LNCAP (cell line): ENCODE data around the gene PRDX1.

Experiments used
- TF ChIP-seq, protein P1 (sequence below): fragments of 450-650 bp; IDR thresholded peaks from 2 replicates; pipeline ENCODE4 v1.5.1; 2017; ENCODE audit warnings: mild to moderate bottlenecking

PRDX1 gene

GRCh38 chr1:45531873-45532272 is 10.2 kb upstream of the PRDX1 start:
- TF ChIP-seq, protein P1, sequence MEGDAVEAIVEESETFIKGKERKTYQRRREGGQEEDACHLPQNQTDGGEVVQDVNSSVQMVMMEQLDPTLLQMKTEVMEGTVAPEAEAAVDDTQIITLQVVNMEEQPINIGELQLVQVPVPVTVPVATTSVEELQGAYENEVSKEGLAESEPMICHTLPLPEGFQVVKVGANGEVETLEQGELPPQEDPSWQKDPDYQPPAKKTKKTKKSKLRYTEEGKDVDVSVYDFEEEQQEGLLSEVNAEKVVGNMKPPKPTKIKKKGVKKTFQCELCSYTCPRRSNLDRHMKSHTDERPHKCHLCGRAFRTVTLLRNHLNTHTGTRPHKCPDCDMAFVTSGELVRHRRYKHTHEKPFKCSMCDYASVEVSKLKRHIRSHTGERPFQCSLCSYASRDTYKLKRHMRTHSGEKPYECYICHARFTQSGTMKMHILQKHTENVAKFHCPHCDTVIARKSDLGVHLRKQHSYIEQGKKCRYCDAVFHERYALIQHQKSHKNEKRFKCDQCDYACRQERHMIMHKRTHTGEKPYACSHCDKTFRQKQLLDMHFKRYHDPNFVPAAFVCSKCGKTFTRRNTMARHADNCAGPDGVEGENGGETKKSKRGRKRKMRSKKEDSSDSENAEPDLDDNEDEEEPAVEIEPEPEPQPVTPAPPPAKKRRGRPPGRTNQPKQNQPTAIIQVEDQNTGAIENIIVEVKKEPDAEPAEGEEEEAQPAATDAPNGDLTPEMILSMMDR: no peak

DNA sequence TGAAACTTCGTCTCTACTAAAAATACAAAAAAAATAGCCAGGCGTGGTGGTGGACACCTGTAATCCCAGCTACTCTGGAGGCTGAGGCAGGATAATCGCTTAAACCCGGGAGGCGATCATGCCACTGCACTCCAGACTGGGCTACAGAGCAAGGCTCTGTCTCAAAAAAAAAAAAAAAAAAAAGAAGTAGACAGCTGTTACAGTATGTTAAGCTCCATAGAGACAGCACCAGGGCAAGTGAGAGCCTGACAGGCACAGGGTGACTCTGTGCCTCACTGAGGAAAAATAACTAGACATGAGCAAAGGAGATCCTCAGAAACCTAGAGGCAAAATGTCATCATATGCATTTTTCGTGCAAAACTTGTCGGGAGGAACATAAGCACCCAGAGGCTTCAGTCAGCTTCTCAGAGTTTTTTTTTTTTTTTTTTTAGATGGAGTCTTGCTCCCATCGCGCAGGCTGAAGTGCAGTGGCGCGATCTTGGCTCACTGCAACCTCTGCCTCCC is 9.0 kb upstream of the PRDX1 start:
- TF ChIP-seq, protein P1: no peak

- TF ChIP-seq, protein P1: no peak
Observed at GRCh38 chr1:45526135-45526644, 4.5 kb upstream of the PRDX1 start.

DNA sequence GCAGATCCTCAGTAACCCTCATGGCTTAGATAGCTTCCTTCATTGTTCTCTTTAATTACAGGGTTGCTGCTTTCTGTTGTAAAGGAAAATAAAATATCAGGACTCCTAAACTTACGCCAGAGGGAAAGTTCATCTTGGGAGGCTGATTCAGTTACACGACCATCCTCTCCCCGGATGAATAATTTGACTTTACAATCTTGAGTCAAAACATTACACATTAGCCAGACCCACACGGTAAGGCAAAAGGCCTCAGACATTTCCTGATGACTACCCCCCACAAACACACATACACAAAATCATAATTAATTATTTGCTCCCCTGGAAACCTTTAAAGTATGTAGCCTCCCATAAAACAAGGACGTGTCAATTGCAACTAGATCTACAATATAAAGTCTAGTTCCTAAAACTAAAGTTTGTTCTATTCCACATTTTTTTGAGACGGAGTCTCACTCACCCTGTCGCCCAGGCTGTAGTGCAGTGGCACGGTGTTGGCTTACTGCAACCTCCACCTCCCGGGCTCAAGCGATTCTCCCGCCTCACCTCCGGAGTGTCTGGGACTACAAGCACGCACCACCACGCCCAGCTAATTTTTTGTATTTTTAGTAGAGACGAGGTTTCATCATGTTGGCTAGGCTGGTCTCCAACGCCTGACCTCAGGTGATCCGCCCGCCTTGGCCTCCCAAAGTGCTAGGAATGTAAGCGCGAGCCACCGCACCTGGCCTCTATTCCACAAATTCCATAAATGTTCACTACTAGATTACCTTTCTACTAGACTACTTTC is 830 bp upstream of the PRDX1 start:
- TF ChIP-seq, protein P1: no peak

DNA sequence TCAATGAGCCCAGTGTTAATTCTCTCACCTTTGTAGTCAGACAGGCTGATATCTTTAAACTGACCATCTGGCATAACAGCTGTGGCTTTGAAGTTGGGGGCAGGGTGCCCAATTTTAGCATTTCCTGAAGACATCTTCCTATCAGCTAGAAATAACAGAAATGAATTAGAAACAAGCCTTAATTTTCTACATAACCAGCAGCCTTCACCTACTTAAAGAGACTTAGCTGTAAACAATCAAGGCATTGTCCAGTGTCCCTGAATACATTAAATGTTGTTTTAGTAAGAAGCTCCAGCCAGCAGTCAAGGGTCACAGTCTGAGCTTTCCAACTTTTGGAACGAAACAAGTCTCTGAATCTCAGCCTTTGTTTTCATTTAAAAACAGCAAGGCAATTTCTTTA is 2.8 kb downstream of the PRDX1 start:
- TF ChIP-seq, protein P1: no peak

DNA sequence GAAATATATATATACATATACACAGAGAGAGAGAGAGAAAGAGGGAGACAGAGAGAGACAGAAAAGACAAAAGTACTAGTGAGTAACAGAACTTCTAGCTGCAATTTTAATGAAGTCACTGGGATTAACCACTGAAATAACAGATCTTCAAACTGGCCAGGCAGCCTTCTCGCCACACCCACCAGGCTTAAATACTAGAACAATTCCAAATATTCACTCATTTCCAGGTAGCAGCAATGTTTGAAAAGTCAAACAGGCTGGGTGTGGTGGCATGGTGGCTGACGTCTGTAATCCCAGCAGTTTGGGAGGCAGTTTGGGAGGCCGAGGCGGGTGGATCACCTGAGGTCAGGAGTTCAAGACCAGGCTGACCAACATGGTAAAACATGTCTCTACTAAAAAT is 5.2 kb downstream of the PRDX1 start:
- TF ChIP-seq, protein P1: no peak

DNA sequence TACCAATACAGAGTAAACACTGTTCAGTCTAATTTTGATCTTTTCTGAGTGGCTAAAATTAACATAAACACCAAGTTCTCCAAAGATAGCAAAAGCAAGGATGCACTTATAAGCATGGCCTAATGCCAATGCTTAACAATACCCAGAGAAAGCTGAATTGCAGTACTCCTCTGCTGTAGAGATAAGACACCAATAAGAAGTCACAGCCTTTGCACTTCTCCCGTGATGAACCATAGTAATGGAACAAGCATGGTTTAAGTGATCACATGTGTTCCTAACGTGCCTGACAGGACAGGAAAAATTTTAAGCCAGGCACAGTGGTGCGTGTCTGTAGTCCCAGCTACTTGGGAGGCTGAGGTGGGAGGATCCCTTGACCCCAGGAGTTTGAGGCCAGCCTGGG is 5.6 kb downstream of the PRDX1 start:
- TF ChIP-seq, protein P1: no peak
